Dendritic cell treated with granulocyte-macrophage colony-stimulating factor and Interleukin-4, amounts not matched to agents 40 ng/mL and 50 ng/mL, for 4 days (primary cell): Measurements from ENCODE around the gene CHN1.

ENCODE experiments used
- H3K27ac Mint-ChIP-seq: one replicate; pipeline ENCODE4 v1.8.0; 2022; ENCODE audit warnings: mild to moderate bottlenecking, mixed read lengths
- H3K27me3 Mint-ChIP-seq: one replicate; pipeline ENCODE4 v1.8.0; 2022; ENCODE audit warnings: mild to moderate bottlenecking, mixed read lengths
- H3K36me3 Mint-ChIP-seq: one replicate; pipeline ENCODE4 v1.8.0; 2022; ENCODE audit warnings: low read depth, mixed read lengths
- H3K4me1 Mint-ChIP-seq: one replicate; pipeline ENCODE4 v1.8.0; 2022; ENCODE audit warnings: low read depth, mixed read lengths
- H3K4me3 Mint-ChIP-seq: one replicate; pipeline ENCODE4 v1.8.0; 2022; ENCODE audit warnings: mild to moderate bottlenecking, moderate library complexity, mixed read lengths
- H3K9me3 Mint-ChIP-seq: one replicate; pipeline ENCODE4 v1.8.0; 2022; ENCODE audit warnings: mixed read lengths
- intact Hi-C: fragments of 100-400 bp; cut with micrococcal nuclease; formaldehyde crosslinking; loops from one replicate; pipeline ENCODE4 v1.15.0; 2022

CHN1 gene

DNA sequence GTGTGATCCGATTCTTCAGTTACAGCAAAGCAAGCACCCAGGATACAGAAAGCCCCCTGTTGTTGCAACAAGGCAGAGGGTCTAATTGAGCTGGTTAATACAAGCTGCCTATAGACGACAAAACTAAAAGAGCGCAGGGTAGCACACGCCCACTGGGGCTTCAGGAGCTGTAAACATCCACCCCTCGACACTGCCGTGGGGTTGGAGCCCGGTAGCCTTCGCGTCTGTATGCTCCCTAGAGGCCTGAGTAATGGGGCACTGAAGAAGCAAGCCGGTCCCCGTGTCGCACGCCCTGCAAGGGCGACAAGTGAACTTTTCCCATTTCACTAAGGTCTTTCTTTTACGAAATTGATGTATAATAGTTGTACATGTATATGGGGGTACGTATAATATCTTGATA, 216.2 kb downstream of the CHN1 start:
- Mint-ChIP-seq H3K36me3 (no peaks in the 10 kb centered on the region), H3K9me3 (no peaks in the 10 kb centered on the region), H3K27me3 (peaks cover 16% of the 10 kb centered on the region), H3K4me3 (no peak overlapping the region), H3K27ac (no peak overlapping the region), H3K4me1 (peaks cover 8% of the 10 kb centered on the region)
- intact Hi-C loops, result no loop called here

DNA sequence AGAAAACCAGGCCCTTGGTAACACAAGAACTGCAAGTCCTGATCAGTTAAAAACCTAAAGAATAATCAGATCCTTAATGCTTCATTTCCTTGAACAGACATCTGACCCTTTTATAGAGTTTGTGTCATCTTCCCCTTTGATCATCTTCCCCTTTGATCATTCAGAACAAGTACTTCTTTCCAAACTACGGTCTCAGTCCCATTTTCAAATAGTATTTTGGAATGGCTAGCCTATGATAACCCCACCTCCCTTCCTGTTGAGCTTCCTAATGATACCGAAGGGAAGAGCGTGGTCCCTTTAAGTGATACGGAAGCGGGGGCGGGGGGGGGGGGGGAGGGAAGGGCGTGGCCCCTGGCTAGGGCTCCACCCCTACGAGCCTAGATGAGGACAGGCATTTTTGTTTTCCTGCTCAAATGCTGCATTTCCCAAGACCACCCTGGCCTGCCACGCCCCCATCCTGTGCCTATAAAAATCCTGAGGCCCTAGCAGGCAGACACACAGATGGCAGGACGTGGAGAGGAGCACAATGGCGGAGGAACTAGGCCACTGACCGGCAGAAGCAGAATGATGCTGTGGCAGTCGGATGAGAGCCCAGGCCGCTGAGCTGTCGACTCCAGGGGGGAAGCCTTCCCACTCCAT, 216.8 kb downstream of the CHN1 start:
- Mint-ChIP-seq H3K4me1 (peaks cover 8% of the 10 kb centered on the region), H3K4me3 (no peak overlapping the region), H3K27me3 (peaks cover 15% of the 10 kb centered on the region), H3K27ac (no peak overlapping the region), H3K36me3 (no peaks in the 10 kb centered on the region), H3K9me3 (no peaks in the 10 kb centered on the region)
- intact Hi-C loops, result no loop called here

DNA sequence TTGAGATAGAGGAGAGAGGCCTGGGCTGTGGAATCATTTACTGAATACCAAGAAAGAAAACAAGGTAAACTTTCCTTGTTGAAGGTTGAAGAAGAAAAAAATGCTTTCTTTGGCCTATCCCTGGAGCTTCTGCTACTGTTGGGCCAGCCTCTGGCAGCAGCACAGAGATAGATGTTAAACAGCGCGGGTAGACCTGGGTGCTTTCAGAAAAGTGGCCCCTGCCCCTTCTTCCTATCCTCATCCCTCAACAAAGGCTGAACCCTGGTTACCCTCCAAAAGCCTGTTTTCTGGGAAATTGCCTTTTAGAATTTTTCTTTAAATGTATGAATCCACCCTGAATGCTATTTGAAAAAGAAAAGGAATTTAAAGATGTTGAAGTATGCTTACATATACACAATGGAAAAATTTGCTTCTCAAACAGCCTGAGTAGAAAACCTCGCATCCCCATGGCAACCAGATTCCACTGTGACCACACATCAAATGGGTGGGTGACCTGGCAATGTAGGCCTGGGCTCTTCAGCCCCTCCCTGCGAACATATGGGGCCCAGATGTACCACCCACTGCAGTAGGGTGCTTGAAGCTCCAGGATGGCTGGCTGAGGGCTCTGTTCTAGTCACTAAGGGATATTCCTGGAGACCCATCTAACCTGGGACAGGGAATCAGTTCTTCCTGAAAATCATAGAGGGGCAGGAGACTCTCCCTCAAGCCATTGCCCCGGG, 217.5 kb downstream of the CHN1 start:
- peaks cover 8% of the 10 kb centered on the region for H3K4me1 Mint-ChIP-seq
- intact Hi-C loops, result no loop called here
- no peaks in the 10 kb centered on the region for H3K36me3 Mint-ChIP-seq
- H3K27ac Mint-ChIP-seq, result no peak overlapping the region
- no peak overlapping the region for H3K4me3 Mint-ChIP-seq
- H3K27me3 Mint-ChIP-seq, result peaks cover 14% of the 10 kb centered on the region
- no peaks in the 10 kb centered on the region for H3K9me3 Mint-ChIP-seq

DNA sequence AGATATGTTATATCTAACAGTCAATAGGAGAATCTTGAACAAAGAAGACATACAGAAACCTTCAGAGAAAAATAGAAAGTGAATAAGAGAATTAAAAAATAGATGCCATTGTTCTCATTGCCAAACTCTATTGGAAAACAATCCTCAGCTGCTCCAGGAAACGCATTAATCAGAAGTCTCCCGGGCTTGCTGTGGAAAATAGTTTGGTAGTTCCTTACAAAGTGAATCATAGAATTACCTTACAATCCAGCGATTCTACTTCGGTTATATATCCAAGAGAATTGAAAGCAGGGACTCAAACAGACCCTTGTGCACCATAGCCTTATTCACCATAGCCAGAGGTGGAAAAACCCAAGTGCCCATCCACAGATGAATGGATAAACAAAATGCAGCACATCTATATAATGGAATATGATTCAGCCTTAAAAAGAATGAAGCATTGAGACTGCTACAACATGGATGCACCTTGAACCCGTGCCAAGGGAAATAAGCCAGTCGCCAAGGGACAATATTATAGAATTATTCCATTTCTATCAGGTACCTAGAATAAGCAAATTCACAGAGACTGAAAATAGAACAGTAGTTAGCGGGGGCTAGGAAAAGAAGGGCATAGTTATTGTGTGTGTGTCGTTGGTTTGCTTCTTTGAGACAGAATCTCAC, 219.0 kb downstream of the CHN1 start:
- Mint-ChIP-seq H3K36me3 (no peaks in the 10 kb centered on the region), H3K4me1 (peaks cover 8% of the 10 kb centered on the region), H3K27ac (no peak overlapping the region), H3K9me3 (no peaks in the 10 kb centered on the region), H3K27me3 (peaks cover 6% of the 10 kb centered on the region), H3K4me3 (no peak overlapping the region)
- intact Hi-C loops, result no loop called here

DNA sequence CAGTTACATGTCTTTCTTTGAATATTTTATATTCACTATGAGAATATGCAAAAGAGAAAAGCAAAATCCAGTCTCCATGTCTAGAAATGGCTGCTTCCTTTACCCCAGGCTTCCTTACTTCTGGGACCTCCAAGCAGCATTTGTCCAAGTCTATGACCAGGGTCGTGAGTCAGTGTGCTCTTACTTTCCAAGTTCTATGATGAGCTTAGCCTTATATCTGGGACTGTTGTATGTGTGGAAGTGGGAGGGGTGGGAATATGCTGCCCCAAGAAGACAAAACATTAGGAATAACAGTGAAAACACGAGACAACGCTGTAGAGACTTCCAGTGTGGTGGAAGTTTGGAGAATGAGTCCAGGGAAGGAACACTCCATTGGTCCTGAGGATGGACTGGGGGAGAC, 219.7 kb downstream of the CHN1 start:
- Mint-ChIP-seq H3K27ac (no peak overlapping the region), H3K36me3 (no peaks in the 10 kb centered on the region), H3K9me3 (no peaks in the 10 kb centered on the region), H3K27me3 (peaks cover 6% of the 10 kb centered on the region), H3K4me1 (peaks cover 8% of the 10 kb centered on the region), H3K4me3 (no peak overlapping the region)
- intact Hi-C loops, result no loop called here

DNA sequence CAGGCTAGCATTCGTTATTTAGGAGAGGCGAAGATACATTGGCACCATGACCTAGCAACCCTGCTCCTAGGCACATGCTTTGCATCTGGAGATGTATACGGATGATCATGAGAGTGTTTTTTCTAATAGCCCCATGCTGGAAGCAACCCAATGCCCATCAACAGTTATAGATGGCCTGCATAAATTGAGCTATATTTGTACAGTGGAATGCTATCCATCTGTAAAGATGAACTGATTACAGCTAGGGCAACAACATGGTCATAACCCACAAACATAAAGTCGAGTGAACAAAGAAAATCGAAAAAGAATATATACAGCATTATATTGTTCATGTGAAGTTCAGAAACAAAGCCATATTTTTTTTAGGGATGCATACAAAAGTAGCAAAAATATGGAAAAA, 220.3 kb downstream of the CHN1 start:
- no peaks in the 10 kb centered on the region for H3K9me3 Mint-ChIP-seq
- intact Hi-C loops, result no loop called here
- peaks cover 8% of the 10 kb centered on the region for H3K4me1 Mint-ChIP-seq
- peaks cover 4% of the 10 kb centered on the region for H3K27me3 Mint-ChIP-seq
- H3K27ac Mint-ChIP-seq, result no peak overlapping the region
- H3K4me3 Mint-ChIP-seq, result no peak overlapping the region
- no peaks in the 10 kb centered on the region for H3K36me3 Mint-ChIP-seq

DNA sequence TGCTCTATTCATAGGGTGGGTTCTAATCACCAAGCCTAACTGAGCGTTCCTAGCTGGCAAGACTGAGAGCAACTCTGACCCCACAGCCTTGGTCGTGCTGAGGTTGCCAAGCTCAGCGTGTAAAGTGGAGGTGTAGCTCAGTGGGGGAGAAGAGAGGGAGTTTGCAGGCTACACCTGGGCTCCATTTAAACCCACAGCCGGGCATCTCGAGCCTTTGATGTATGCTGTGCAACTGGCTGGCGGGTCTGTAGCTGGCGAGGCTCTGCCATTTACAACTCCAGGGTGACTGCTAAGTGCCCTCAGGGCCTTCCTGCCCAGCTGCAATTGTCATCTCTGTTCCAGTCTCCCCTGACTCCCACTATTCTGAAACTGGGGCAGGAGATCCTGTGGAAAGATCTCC, 220.9 kb downstream of the CHN1 start:
- Mint-ChIP-seq H3K27ac (no peak overlapping the region), H3K9me3 (no peaks in the 10 kb centered on the region), H3K27me3 (peaks cover 4% of the 10 kb centered on the region), H3K4me1 (peaks cover 8% of the 10 kb centered on the region), H3K36me3 (no peaks in the 10 kb centered on the region), H3K4me3 (no peak overlapping the region)
- intact Hi-C loops, result no loop called here

DNA sequence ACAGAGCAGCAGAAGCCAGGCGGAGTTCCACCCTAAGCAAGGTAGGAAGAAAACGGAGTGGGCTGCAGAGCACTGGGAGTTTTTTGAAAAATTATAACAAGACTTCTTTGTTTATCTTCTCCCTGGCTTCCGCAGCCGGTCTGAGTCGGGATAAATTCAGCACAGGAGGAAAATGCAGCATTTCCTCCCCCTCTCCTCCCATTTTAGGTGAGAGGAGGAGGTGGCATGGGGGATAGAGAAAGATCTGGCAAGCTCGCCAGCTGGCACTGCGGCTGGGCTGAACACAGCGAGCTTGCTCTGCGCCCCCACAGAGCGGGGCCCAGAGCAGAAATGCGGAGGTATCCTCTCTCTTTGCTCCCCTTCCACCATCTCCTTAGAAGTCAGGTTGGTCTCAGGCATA, 223.2 kb downstream of the CHN1 start:
- Mint-ChIP-seq H3K36me3 (no peaks in the 10 kb centered on the region), H3K4me3 (no peak overlapping the region), H3K4me1 (peaks cover 13% of the 10 kb centered on the region), H3K27ac (no peak overlapping the region), H3K27me3 (peaks cover 8% of the 10 kb centered on the region), H3K9me3 (no peaks in the 10 kb centered on the region)
- intact Hi-C loops, result no loop called here

DNA sequence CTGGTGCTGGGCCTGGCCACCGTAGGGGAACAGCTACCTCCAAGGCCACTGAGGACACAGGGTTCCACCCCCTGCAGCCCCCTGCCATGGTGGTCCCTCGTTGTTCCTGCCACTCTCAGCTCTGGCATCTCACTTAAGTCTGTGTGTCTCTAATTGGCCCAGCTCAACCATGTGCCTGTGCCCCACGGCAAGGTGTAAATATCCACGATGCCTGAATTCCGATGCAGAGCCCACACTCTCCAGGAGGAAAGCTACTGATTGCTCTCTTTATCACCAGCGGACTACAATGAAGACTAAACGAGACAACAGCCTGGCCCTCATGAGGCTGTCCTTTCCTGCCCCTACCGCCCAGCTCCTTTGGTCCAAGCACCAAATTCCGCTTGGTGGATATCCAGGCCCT, 223.9 kb downstream of the CHN1 start:
- Mint-ChIP-seq H3K27me3 (peaks cover 8% of the 10 kb centered on the region), H3K4me3 (no peak overlapping the region), H3K27ac (no peak overlapping the region), H3K9me3 (no peaks in the 10 kb centered on the region), H3K4me1 (peaks cover 13% of the 10 kb centered on the region), H3K36me3 (no peaks in the 10 kb centered on the region)
- intact Hi-C loops, result no loop called here

DNA sequence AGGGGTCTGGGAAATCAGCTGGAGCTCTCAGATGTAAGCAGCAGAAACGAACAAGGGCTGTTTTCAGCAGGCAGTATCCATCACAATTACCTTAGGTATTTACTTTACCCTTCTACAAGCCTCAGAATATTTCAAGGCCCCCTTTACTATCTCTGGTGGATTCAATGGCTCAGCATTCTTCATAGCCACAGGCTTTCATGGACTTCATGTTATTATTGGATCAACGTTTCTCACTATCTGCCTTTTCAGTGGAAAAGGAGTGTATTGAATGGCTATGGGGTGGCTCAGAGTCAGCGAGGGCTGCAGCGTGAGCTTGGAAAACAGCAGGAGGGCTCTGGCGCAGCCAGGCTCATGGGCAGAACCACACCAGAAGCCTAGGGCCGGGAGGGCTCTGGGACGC, 224.3 kb downstream of the CHN1 start:
- Mint-ChIP-seq H3K4me3 (no peak overlapping the region), H3K27me3 (peaks cover 10% of the 10 kb centered on the region), H3K9me3 (no peaks in the 10 kb centered on the region), H3K27ac (no peak overlapping the region), H3K4me1 (peaks cover 13% of the 10 kb centered on the region), H3K36me3 (no peaks in the 10 kb centered on the region)
- intact Hi-C loops, result no loop called here

DNA sequence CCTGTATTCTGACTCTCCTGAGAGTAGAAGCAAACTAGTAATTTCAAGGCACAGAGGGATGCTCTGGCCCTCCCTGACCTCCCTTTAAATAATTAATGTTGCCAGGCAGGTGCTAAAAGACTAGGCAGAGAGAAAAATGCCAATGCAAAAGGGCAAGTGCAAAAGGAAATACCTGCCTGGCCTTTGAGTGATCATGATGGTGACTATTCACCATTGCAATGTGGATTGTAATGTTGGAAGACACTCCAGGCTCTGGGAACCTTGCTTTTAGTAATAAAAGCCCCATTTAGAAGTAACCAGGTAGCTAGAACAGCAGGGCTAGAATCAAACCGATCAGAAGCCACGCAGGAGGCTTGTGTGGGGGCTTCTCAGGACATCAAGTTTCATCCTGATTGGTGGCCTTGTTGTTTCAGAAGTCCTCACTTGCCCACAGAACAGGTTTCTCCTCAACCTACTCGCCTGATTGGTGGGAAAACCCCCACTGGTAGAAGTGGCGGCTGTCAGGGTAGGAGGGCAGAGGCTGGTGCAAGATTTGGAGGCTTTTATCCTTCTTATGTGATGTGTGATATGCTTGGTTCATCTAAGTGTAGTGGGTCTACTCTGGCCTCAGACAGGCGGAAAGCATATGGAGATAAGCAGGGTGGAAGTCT, 224.9 kb downstream of the CHN1 start:
- Mint-ChIP-seq H3K9me3 (no peaks in the 10 kb centered on the region), H3K4me3 (no peak overlapping the region), H3K4me1 (peaks cover 13% of the 10 kb centered on the region), H3K27me3 (peaks cover 9% of the 10 kb centered on the region), H3K27ac (no peak overlapping the region), H3K36me3 (no peaks in the 10 kb centered on the region)
- intact Hi-C loops, result no loop called here

DNA sequence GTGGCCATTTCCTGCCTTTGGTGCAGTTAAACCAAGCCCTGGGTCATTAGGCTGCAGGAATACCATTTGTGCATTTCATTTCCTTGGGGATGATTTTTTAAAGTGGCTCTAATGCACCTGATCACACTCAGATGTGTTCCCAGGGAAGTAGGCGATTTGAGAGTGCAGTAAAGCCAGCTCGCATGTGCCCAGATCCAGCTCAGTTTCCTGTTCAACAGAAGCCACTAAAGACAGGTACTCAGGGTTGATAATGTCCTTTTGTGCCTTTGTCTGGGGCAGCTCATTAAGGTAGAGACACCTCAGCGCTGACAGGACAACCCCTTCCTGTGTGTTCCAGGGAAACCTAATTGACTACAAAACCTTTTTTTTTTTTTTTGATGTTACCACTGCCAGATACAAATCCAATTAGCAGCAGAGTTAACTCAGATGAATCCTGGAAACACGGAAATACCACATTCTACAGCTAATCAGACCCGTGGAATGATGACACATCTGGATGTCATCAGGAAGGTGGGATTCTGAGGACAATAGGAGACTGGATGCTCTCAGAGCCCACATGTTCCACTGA, 225.7 kb downstream of the CHN1 start:
- intact Hi-C loops, result no loop called here
- Mint-ChIP-seq H3K36me3 (no peaks in the 10 kb centered on the region), H3K9me3 (no peaks in the 10 kb centered on the region), H3K27me3 (peaks cover 7% of the 10 kb centered on the region), H3K4me1 (peaks cover 13% of the 10 kb centered on the region), H3K27ac (peak overlapping the region; percentile 40), H3K4me3 (no peak overlapping the region)

DNA sequence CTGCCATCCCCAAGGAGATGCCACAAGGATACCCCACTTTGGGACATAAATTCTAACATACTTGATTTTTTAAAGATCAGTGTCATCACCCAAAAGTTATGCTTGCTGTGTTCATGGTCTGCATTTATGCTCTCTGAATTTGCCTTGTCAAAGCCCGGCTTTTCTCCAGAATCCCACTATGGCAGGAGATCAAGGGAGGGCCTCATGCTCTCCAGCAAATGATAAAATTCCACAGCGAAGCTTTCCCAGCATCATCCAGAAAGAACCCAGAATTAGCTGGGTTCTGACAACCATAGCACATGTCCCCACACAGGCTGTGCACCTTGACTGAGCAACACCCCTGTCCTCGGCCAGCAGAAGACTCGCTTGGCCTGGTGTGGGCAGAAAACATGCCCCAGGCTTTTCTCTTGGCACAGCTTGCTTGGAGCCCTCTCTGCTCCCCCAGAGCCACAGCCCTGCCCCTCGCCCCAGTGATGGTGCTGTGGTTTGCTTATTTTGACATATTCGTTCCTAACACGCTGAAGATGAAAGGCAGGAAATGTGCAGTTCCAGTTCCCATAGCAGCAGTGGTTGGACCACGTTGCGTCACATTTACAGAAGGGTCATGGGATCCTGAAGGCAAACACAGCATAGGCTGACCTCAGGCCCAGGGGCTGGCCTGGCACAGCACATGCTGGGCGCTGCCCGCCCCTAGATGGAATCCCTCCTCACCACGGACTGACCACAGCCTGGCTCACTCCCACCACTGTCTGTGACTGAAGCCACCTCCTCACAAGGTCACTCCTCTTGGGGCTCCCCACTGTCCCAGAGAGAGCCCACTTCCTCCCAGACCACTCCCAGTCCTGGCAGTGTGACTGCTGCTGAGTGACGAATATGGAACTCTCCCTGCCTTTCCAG, 226.8 kb downstream of the CHN1 start:
- Mint-ChIP-seq H3K9me3 (no peaks in the 10 kb centered on the region), H3K27ac (peak overlapping the region; percentile 40), H3K27me3 (peaks cover 7% of the 10 kb centered on the region), H3K4me3 (no peak overlapping the region), H3K36me3 (no peaks in the 10 kb centered on the region), H3K4me1 (peaks cover 13% of the 10 kb centered on the region)
- intact Hi-C loops, result no loop called here
